GM12878 (cell line): ENCODE data around the gene NHS. TPM values are rescaled to one million over a fixed set of nuclear protein-coding genes. Genes with fewer than 3 reads are reported as not detected.

Source experiments
- ATAC-seq: fragments of 200-7000 bp; cut with Tn5 transposase; 3 replicates; pipeline ENCODE4 v1.9.1; 2020; ENCODE audit warnings: mild to moderate bottlenecking, moderate library complexity
- BruUV-seq: library from RNA; stranded (reverse); fragments of 400-500 nt; replicated peaks from 2 replicates; lab custom pipeline; 2021; lab: Mats Ljungman, UMichigan
- CTCF ChIA-PET: fragments of 300-600 bp; sonication (Branson Sonifier 250); formaldehyde crosslinking; extraction: SDS; loops from one replicate; lab custom pipeline; 2021; ENCODE audit warnings: inconsistent platforms; lab: Yijun Ruan, JAX
- POLR2A ChIA-PET: fragments of 350-600 bp; formaldehyde crosslinking; extraction: SDS; loops from one replicate; lab custom pipeline; 2021; ENCODE audit warnings: inconsistent platforms; lab: Charles Lee
- RAD21 ChIA-PET: fragments of 300-600 bp; sonication (Branson Sonifier 250); formaldehyde crosslinking; loops from one replicate; lab custom pipeline; 2023; ENCODE audit warnings: antibody characterized with exemption; ENCODE audit not compliant: unreplicated experiment; lab: Charles Lee
- SMC1A ChIA-PET: fragments of 300-600 bp; sonication (Branson Sonifier 250); formaldehyde crosslinking; loops from one replicate; lab custom pipeline; 2023; ENCODE audit not compliant: unreplicated experiment, uncharacterized antibody; lab: Charles Lee
- DNase-seq: peaks from one replicate; pipeline ENCODE4 v3.0.0-alpha.2; 2011; ENCODE audit warnings: low read depth, low spot score
- FAIRE-seq: peaks from 3 replicates; lab custom pipeline; 2011; peaks lifted over from hg19 to GRCh38; lab: Jason Lieb, UNC
- H2AFZ ChIP-seq: 2 replicates; pipeline ENCODE4 v1.6.0; 2011; ENCODE audit warnings: low read depth, low read length, control low read depth; ENCODE audit not compliant: control insufficient read depth
- H3K27ac ChIP-seq: 2 replicates; pipeline ENCODE4 v1.5.1; 2011; ENCODE audit warnings: control low read depth; ENCODE audit not compliant: control insufficient read depth, insufficient read depth
- H3K27me3 ChIP-seq, 2 experiments: replicated peaks in 1 of 2; 2 replicates each; pipeline versions ENCODE4 v1.6.0 to v1.6.1; 2011; ENCODE audit warnings: low read length in 1 of 2; ENCODE audit not compliant: control insufficient read depth in 2 of 2, insufficient read depth in 2 of 2
- H3K36me3 ChIP-seq, 2 experiments: 2 replicates each; pipeline ENCODE4 v1.5.1; 2011; ENCODE audit warnings: low read length in 1 of 2; ENCODE audit not compliant: control insufficient read depth in 2 of 2, insufficient read depth in 2 of 2
- H3K4me1 ChIP-seq: 2 replicates; pipeline ENCODE4 v1.6.1; 2011; ENCODE audit warnings: mild to moderate bottlenecking, low read length, moderate library complexity, mixed read lengths; ENCODE audit not compliant: control insufficient read depth, insufficient read depth
- H3K4me2 ChIP-seq: 2 replicates; pipeline ENCODE4 v1.6.0; 2011; ENCODE audit warnings: control low read depth; ENCODE audit not compliant: control insufficient read depth, insufficient read depth
- H3K4me3 ChIP-seq: fragments of 200-600 bp; sonication (generic); 2 replicates; pipeline ENCODE4 v1.5.1; 2016
- H3K79me2 ChIP-seq: 2 replicates; pipeline ENCODE4 v1.6.0; 2011; ENCODE audit warnings: low read length; ENCODE audit not compliant: control insufficient read depth, insufficient read depth
- H3K9ac ChIP-seq: 2 replicates; pipeline ENCODE4 v1.8.0; 2011; ENCODE audit warnings: low read length, control low read depth, mixed read lengths; ENCODE audit not compliant: control insufficient read depth, insufficient read depth
- H3K9me3 ChIP-seq: replicated peaks from 3 replicates; pipeline ENCODE4 v1.5.1; 2011; ENCODE audit warnings: mild to moderate bottlenecking, low read length; ENCODE audit not compliant: control insufficient read depth, insufficient read depth
- H4K20me1 ChIP-seq: 2 replicates; pipeline ENCODE4 v1.6.0; 2011; ENCODE audit not compliant: control insufficient read depth, insufficient read depth
- ATF2 ChIP-seq: IDR thresholded peaks from 2 replicates; pipeline ENCODE4 v1.6.1; 2012; ENCODE audit warnings: low read length, inconsistent platforms
- ATF3 ChIP-seq: IDR thresholded peaks from 2 replicates; pipeline ENCODE4 v1.6.1; 2011; ENCODE audit warnings: low read depth, mild to moderate bottlenecking, low read length, moderate library complexity, borderline replicate concordance; ENCODE audit errors: extremely low read depth
- CBX3 ChIP-seq: fragments of 200-600 bp; sonication (generic); IDR thresholded peaks from 2 replicates; pipeline ENCODE4 v1.6.1; 2016; ENCODE audit warnings: low read depth, borderline replicate concordance
- EED ChIP-seq: sonication (generic); IDR thresholded peaks from 2 replicates; pipeline ENCODE4 v1.6.1; 2016; ENCODE audit warnings: antibody characterized with exemption, low read depth
- KAT2A ChIP-seq: conservative IDR thresholded peaks from 2 replicates; pipeline ENCODE4 v1.6.1; 2011; ENCODE audit warnings: low read depth, low read length; ENCODE audit not compliant: control insufficient read depth
- MTA3 ChIP-seq: IDR thresholded peaks from 2 replicates; pipeline ENCODE4 v1.6.1; 2012; ENCODE audit warnings: low read length, inconsistent platforms, borderline replicate concordance
- NFYA ChIP-seq: IDR thresholded peaks from 2 replicates; pipeline ENCODE4 v1.6.1; 2011; ENCODE audit warnings: low read depth, mild to moderate bottlenecking, low read length, improper control_type of control experiment, borderline replicate concordance
- NR2F1 ChIP-seq: fragments of 450-650 bp; conservative IDR thresholded peaks from 2 replicates; pipeline ENCODE4 v1.6.1; 2017; ENCODE audit warnings: mild to moderate bottlenecking
- PAX8 ChIP-seq: fragments of 450-650 bp; IDR thresholded peaks from 2 replicates; pipeline ENCODE4 v1.6.1; 2017; ENCODE audit warnings: mild to moderate bottlenecking, moderate library complexity
- POLR2AphosphoS2 ChIP-seq: IDR thresholded peaks from 2 replicates; pipeline ENCODE4 v1.6.1; 2011; ENCODE audit warnings: low read depth, mild to moderate bottlenecking, low read length, improper control_type of control experiment, moderate library complexity
- POU2F2 ChIP-seq: IDR thresholded peaks from 3 replicates; pipeline ENCODE4 v1.6.1; 2011; ENCODE audit warnings: low read depth, mild to moderate bottlenecking, low read length, borderline replicate concordance
- RBBP5 ChIP-seq: fragments of 200-600 bp; sonication (generic); conservative IDR thresholded peaks from 2 replicates; pipeline ENCODE4 v1.6.1; 2016
- SP1 ChIP-seq: IDR thresholded peaks from one replicate; pipeline ENCODE4 v1.6.1; 2011; ENCODE audit warnings: low read depth, low read length
- TAF1 ChIP-seq: IDR thresholded peaks from 2 replicates; pipeline ENCODE4 v1.6.1; 2011; ENCODE audit warnings: mild to moderate bottlenecking, low read depth, low read length, borderline replicate concordance
- ZNF274 ChIP-seq: IDR thresholded peaks from one replicate; pipeline ENCODE4 v1.8.0; 2011; ENCODE audit not compliant: insufficient read length, insufficient read depth
- WGBS: methylation state at CpG from one replicate; pipeline ENCODE4 v1.1.6; 2016; ENCODE audit warnings: low lambda C conversion rate; ENCODE audit not compliant: insufficient replicate concordance, insufficient coverage; ENCODE audit errors: missing lambda C conversion rate; 5-methylcytosine and 5-hydroxymethylcytosine counted together
- in situ Hi-C: fragments of 300-500 bp; cut with MboI; formaldehyde crosslinking; loops from 9 replicates; pipeline ENCODE4 v1.14.3; 2018; ENCODE audit warnings: mixed read lengths
- intact Hi-C: fragments of 100-400 bp; cut with micrococcal nuclease; formaldehyde crosslinking; loops from one replicate; pipeline ENCODE4 v1.14.2; 2022; ENCODE audit not compliant: unreplicated experiment
- polyA plus RNA-seq, 11 experiments: library from polyadenylated mRNA; depleted of rRNA in 4 of 11; unstranded in 6 of 11; stranded (reverse) in 5 of 11; fragments of >200 nt; fragmentation: Nextera tagmentation in 4 of 11; fragmentation: Illumina TruSeq in 1 of 11; extraction: Ambion mirVana in 4 of 11; extraction: Trizol in 1 of 11; gene quantifications; 1 replicate in 1 of 11; 2 replicates in 10 of 11; pipeline versions ENCODE4 v1.2.1 to v1.2.3, GENCODE V29; 2011 to 2016; ENCODE audit warnings: inconsistent platforms in 2 of 11, missing spikeins in 2 of 11, low read depth in 1 of 11
- total RNA-seq, 4 experiments: library from RNA; depleted of rRNA in 3 of 4; stranded (reverse); fragments of >200 nt in 3 of 4; fragmentation: Illumina TruSeq in 1 of 4; extraction: Trizol in 1 of 4; gene quantifications; 2 replicates each; pipeline versions ENCODE4 v1.2.1 to v1.2.3, GENCODE V29; 2013 to 2021

NHS gene
- total and polyA plus RNA-seq, 10 of the 15 experiments (the other 5 are each of a cell fraction or from before 2014, with no cell fraction given) = under 0.01 to 0.07 (median 0.03) TPM; not detected in 7

DNA sequence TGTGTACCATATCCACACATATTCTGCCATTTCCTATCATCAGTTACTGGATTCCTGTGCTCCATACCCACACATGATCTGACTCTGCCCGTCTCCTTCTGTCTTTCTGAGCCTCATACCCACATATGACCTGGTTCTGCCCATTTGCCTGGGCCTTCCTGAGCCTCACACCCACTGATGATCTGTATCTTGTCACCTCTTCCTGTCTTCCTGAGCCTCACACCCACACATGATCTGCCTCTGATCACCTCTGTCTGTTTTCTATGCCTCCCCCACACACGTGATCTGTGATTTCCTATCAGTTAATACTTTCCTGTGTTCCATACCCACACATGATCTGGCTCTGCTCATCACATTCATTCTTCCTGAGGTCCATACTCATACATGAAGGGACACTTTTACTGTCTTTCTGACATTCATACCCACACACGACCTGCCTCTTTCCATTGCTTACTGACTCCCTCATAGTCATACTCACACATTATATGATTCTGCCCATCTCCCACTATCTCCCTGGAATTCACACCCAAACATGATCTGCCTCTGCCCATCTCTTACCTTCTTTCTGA is 394.8 kb downstream of the NHS start:
- no peak for FAIRE-seq
- no peaks in the 10 kb centered on the region for H3K79me2 ChIP-seq
- H3K9me3 ChIP-seq = no peaks in the 10 kb centered on the region; the same call in 2 of the 3 replicates
- no peak overlapping the region for H3K4me2 ChIP-seq
- intact Hi-C loops = no loop called here
- ChIA-PET CTCF (no interaction called here), SMC1A (no interaction called here), POLR2A (no interaction called here), RAD21 (no interaction called here)
- 0% methylated on average over 3 of the region's 3 CpGs for whole genome bisulfite sequencing
- H3K27ac ChIP-seq = no peak overlapping the region
- H3K36me3 ChIP-seq = no peaks in the 10 kb centered on the region
- no peak overlapping the region for H3K9ac ChIP-seq
- H3K4me3 ChIP-seq = no peak overlapping the region
- ATAC-seq = no peak
- no peaks in the 10 kb centered on the region for H3K4me1 ChIP-seq
- no peak overlapping the region for H2AFZ ChIP-seq
- in situ Hi-C loops = no loop called here
- H3K27me3 ChIP-seq = no peaks in the 10 kb centered on the region
- TF ChIP-seq ATF3 (no peak), TAF1 (no peak), ZNF274 (no peak), SP1 (no peak), EED (no peak), RBBP5 (no peak), PAX8 (no peak), MTA3 (no peak), POLR2AphosphoS2 (no peak), ATF2 (no peak), NFYA (no peak), CBX3 (no peak), NR2F1 (no peak), POU2F2 (no peak), KAT2A (no peak)
- no TSS peak for BruUV-seq
- DNase-seq = no peak
- H4K20me1 ChIP-seq = no peaks in the 10 kb centered on the region
